Left lung (tissue), 10 donors: ENCODE results near the gene CABP7. TPM values are rescaled to one million over a fixed set of nuclear protein-coding genes. Genes with fewer than 3 reads are reported as not detected.

Experiments used
- ATAC-seq: fragments of 200-7000 bp; cut with Tn5 transposase; one replicate; pipeline ENCODE4 v1.9.1; 2020; ENCODE audit warnings: moderate library complexity
- DNase-seq, 4 donors: peaks; one replicate each; pipeline ENCODE4 v3.0.0-alpha.2; 2013 to 2020
- H3K27ac ChIP-seq, 2 donors: fragments of 200-600 bp; sonication (generic) in 1 of 2; one replicate each; pipeline versions ENCODE4 v1.5.0 to v1.8.0; 2020 to 2021
- H3K27me3 ChIP-seq, 2 donors: fragments of 200-600 bp; sonication (generic) in 1 of 2; one replicate each; pipeline versions ENCODE4 v1.5.0 to v1.8.0; 2020 to 2021
- H3K36me3 ChIP-seq, 2 donors: fragments of 200-600 bp; sonication (generic) in 1 of 2; one replicate each; pipeline versions ENCODE4 v1.5.0 to v1.8.0; 2020 to 2021
- H3K4me1 ChIP-seq, 2 donors: fragments of 200-600 bp; one replicate each; pipeline ENCODE4 v1.8.0; 2021
- H3K4me3 ChIP-seq, 2 donors: fragments of 200-600 bp; sonication (generic) in 1 of 2; one replicate each; pipeline versions ENCODE4 v1.5.0 to v1.8.0; 2020 to 2021; ENCODE audit warnings: mild to moderate bottlenecking in 1 of 2
- H3K9me3 ChIP-seq, 2 donors: fragments of 200-600 bp; sonication (generic) in 1 of 2; one replicate each; pipeline versions ENCODE4 v1.5.0 to v1.8.0; 2020 to 2021
- intact Hi-C, 2 donors: fragments of 100-400 bp; cut with DNase I; formaldehyde crosslinking; loops; one replicate each; pipeline versions ENCODE4 v1.11.2 to v1.14.2; 2022
- polyA plus RNA-seq, 6 donors: library from polyadenylated mRNA; unstranded; fragments of 120-200 nt; gene quantifications; one replicate each; pipeline ENCODE4 v1.2.1, GENCODE V29; 2013; ENCODE audit not compliant: insufficient read length in 6 of 6
- total RNA-seq, 2 donors: library from RNA; stranded (reverse); fragmentation: NEBNext Ultra II Directional; extraction: Animal tissue kit (Norgen Biotek cat#: 25700); gene quantifications; one replicate each; pipeline ENCODE4 v1.2.1, GENCODE V29; 2021
- TF ChIP-seq, protein P1 (sequence below), 2 donors: fragments of 200-600 bp; sonication (generic) in 1 of 2; IDR thresholded peaks; one replicate each; pipeline versions ENCODE4 v1.5.0 to v1.8.0; 2021; ENCODE audit warnings: antibody characterized with exemption in 2 of 2
- donor health status: DM: no; HTN: yes; CAD: no.
- donor health status: DM: no; HTN: no; CAD: no.

Gene CABP7
- total and polyA plus RNA-seq, 8 donors, result 0.13 to 0.21 (median 0.17) TPM; not detected in 2

DNA sequence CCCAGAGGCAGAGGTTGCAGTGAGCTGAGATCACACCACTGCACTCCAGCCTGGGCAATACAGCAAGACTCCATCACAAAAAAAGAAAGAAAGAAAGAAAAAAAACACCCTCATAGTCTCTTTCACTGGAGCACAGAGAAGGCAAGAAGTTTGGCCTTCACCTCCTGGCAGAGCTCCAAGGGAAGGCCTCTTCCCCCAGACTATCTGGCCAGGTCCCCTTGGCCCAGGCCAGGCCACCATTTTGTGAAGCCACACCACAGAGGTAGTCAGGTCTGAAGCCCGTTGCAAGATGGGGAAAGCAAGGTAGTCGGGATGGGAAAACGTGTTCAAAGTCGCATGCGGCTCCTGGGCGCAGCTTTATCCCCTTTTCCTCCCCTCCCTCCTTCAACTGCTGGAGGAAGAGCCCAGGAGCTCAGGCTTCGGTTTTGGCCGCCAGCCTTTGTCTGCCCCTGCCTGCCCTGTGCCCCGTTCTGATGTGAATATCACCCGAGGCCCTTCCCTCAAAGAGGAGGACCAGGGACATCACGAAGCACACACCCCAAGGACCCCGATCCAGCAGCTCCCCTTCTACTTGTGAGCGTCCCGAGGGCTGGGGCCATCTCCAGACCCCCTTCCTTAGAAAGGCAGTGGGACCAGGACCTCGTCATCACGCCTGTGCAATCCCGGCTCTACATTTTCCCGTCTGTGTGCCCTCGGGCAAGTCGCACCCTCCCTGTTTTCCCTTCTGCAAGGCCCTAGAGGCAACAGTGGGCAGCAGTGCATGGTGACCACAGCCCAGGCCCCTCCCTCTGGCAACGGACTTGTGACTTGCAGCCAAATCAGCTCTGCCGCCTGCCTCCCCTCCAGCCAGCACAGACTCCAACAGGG is 17.7 kb downstream of the CABP7 start:
- ATAC-seq (no peak), DNase-seq (peak in 3 of 4 donors; percentile 10 to 74 (median 65))
- Histone ChIP-seq H3K9me3 (no peaks in the 10 kb centered on the region), H3K4me3 (no peak overlapping the region), H3K4me1 (no peaks in the 10 kb centered on the region), H3K27me3 (no peaks in the 10 kb centered on the region), H3K27ac (no peak overlapping the region), H3K36me3 (peaks cover 0 to 82% of the 10 kb centered on the region in 2 donors)
- intact Hi-C loops, result no loop called here
- TF ChIP-seq, protein P1, sequence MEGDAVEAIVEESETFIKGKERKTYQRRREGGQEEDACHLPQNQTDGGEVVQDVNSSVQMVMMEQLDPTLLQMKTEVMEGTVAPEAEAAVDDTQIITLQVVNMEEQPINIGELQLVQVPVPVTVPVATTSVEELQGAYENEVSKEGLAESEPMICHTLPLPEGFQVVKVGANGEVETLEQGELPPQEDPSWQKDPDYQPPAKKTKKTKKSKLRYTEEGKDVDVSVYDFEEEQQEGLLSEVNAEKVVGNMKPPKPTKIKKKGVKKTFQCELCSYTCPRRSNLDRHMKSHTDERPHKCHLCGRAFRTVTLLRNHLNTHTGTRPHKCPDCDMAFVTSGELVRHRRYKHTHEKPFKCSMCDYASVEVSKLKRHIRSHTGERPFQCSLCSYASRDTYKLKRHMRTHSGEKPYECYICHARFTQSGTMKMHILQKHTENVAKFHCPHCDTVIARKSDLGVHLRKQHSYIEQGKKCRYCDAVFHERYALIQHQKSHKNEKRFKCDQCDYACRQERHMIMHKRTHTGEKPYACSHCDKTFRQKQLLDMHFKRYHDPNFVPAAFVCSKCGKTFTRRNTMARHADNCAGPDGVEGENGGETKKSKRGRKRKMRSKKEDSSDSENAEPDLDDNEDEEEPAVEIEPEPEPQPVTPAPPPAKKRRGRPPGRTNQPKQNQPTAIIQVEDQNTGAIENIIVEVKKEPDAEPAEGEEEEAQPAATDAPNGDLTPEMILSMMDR (IDR thresholded peaks at IDR 0.05), result no peak

DNA sequence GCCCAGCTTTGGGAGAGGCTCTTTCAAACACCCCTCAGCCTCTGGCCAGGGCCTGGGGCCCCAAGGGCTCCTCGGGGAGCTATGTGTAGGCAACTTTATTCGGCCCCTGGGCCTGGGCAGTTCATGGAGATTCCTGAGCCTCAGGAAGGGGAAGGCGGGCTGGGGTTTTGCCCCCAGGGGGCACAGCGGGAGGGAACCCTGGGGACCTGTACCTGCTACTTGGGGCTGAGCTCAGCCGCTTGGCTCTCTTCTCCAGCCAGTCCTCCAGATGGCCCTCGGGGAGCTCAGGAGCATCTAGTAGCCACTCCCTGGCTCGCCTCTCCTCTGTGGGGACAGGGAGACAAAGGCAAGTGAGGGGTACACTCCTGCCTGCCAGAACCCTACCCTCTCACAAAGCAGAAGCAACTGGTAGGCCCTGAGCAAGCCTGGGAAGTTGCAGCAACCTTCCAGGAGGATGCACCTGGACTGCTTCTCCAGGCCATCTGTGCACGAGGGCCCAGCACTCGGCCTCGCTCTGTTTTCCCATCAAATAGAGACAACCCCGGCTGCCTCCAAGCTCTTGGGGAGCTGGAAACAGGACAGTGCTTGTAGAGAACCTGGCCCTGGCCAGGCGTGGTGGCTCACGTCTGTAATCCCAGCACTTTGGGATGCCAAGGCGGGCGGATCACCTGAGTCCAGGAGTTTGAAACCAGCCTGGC is 18.5 kb downstream of the CABP7 start:
- intact Hi-C loops, result no loop called here
- TF ChIP-seq, protein P1 (IDR thresholded peaks at IDR 0.05), result no peak
- Histone ChIP-seq H3K4me1 (no peaks in the 10 kb centered on the region), H3K36me3 (peaks cover 0 to 82% of the 10 kb centered on the region in 2 donors), H3K27ac (no peak overlapping the region), H3K4me3 (no peak overlapping the region), H3K9me3 (no peaks in the 10 kb centered on the region), H3K27me3 (no peaks in the 10 kb centered on the region)
- ATAC-seq, result no peak
- DNase-seq, result peak in 1 of 4 donors; percentile 44

DNA sequence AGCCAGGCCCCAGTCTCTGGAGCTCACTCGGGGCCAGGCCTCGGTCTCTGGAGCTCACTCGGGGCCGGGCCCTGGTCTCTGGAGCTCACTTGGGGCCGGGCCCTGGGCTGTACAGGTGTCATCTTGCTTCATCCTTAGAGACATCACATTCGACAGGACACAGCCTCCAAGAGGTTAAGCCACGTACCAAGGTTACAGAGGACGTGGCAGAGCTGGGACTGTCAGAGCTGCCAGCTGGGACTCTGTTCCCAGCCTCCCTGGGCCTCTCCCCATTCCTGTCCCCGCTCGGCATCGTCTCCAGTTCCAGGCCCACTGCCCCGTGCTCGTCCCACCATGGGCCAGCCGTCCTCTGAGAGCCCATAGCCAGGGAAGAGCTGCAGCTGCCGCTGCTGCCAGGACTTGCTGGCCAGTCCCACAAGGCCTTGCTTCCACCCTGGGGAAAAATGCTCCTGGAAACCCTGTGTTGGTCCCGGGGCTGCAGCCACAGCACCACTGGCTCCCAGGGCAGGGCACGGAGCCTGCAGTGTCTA is 19.6 kb downstream of the CABP7 start:
- Histone ChIP-seq H3K36me3 (peaks cover 0 to 81% of the 10 kb centered on the region in 2 donors), H3K27me3 (no peaks in the 10 kb centered on the region), H3K9me3 (no peaks in the 10 kb centered on the region), H3K4me1 (no peaks in the 10 kb centered on the region), H3K4me3 (no peak overlapping the region), H3K27ac (no peak overlapping the region)
- TF ChIP-seq, protein P1 (IDR thresholded peaks at IDR 0.05), result no peak
- DNase-seq (peak in 1 of 4 donors; percentile 51), ATAC-seq (no peak)
- intact Hi-C loops, result no loop called here

DNA sequence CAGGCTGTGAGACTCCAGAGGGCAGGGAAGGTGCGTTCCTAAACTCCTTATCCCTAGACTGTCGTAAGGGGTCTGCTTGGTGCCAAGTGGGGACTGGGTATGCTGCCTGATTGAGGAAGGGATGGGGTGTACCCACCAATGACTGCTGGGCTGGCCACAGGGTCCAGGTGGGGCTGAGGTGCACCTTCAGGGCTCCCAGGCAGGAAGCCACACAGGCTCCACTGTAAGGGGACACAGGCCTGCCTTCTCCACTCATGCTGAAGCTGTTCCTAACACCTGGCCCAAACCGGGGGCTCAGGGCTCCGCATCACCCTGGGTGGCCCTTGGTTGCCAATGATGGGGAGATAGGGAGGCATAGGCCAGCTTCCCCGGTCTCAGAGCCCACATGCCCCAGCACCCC is 20.4 kb downstream of the CABP7 start:
- Histone ChIP-seq H3K27ac (no peak overlapping the region), H3K27me3 (no peaks in the 10 kb centered on the region), H3K36me3 (peaks cover 0 to 80% of the 10 kb centered on the region in 2 donors), H3K9me3 (no peaks in the 10 kb centered on the region), H3K4me3 (no peak overlapping the region), H3K4me1 (no peaks in the 10 kb centered on the region)
- ATAC-seq (no peak), DNase-seq (no peak)
- intact Hi-C loops, result no loop called here
- TF ChIP-seq, protein P1 (IDR thresholded peaks at IDR 0.05), result no peak

DNA sequence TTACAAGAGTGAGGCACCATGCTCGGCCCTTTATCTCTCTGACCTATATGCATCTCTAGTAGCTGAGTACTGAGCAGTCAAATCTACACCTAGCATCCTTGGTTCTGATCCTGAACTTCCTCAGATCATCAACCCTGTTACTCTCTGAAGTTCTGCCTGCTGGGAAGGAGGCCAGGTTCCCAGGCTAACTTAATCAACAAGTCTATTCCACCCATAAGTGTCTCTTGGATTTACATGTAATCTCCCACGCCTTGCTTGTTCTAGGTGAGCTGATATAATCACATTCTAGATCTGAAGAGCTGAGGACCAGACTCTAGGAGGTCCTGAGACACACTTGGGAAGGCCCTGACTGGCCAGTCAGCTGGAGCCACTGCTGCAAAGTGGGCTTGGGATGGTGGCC is 22.1 kb downstream of the CABP7 start:
- DNase-seq (no peak), ATAC-seq (no peak)
- Histone ChIP-seq H3K27ac (no peak overlapping the region), H3K9me3 (no peaks in the 10 kb centered on the region), H3K4me1 (no peaks in the 10 kb centered on the region), H3K4me3 (no peak overlapping the region), H3K36me3 (peaks cover 0 to 89% of the 10 kb centered on the region in 2 donors), H3K27me3 (no peaks in the 10 kb centered on the region)
- intact Hi-C loops, result no loop called here
- TF ChIP-seq, protein P1 (IDR thresholded peaks at IDR 0.05), result no peak
